Gastrocnemius medialis (tissue), 4 donors: ENCODE data around the gene ALG14. TPM values are rescaled to one million over a fixed set of nuclear protein-coding genes. Genes with fewer than 3 reads are reported as not detected.

ENCODE experiments used
- ATAC-seq, 2 donors: fragments of 150-250 bp; one replicate each; pipeline ENCODE4 v1.9.1; 2016
- DNase-seq, 2 donors: peaks; one replicate each; pipeline ENCODE4 v3.0.0-alpha.2; 2019
- H3K27ac ChIP-seq, 4 donors: fragments of 200-600 bp; sonication (generic); 1 replicate in 1 of 4; 2 replicates in 3 of 4; pipeline ENCODE4 v1.5.1; 2016 to 2018; ENCODE audit warnings: mild to moderate bottlenecking in 2 of 4, moderate library complexity in 1 of 4
- H3K27me3 ChIP-seq, 3 donors: fragments of 200-600 bp; sonication (generic) in 2 of 3; 1 replicate in 1 of 3; 2 replicates in 2 of 3; pipeline versions ENCODE4 v1.5.1 to v1.6.0; 2016 to 2019; ENCODE audit warnings: mild to moderate bottlenecking in 1 of 3, moderate library complexity in 1 of 3
- H3K36me3 ChIP-seq, 2 donors: fragments of 200-600 bp; sonication (generic) in 1 of 2; one replicate each; pipeline ENCODE4 v1.5.1; 2017 to 2018
- H3K4me1 ChIP-seq, 2 donors: fragments of 200-600 bp; sonication (generic) in 1 of 2; one replicate each; pipeline ENCODE4 v1.5.1; 2016 to 2017; ENCODE audit warnings: mild to moderate bottlenecking in 2 of 2
- H3K4me3 ChIP-seq, 4 donors: fragments of 200-600 bp; sonication (generic) in 3 of 4; 1 replicate in 1 of 4; 2 replicates in 3 of 4; pipeline ENCODE4 v1.5.1; 2016 to 2019; ENCODE audit warnings: mild to moderate bottlenecking in 2 of 4
- H3K9me3 ChIP-seq, 3 donors: fragments of 200-600 bp; sonication (generic) in 2 of 3; 1 replicate in 1 of 3; 2 replicates in 2 of 3; pipeline ENCODE4 v1.5.1; 2016 to 2019
- CTCF ChIP-seq, 5 experiments: fragments of 450-650 bp in 3 of 5; fragments of 200-600 bp in 2 of 5; sonication (generic) in 2 of 5; IDR thresholded peaks in 4 of 5; conservative IDR thresholded peaks in 1 of 5; 1 replicate in 4 of 5; 2 replicates in 1 of 5; pipeline ENCODE4 v1.5.1; 2016 to 2019; ENCODE audit warnings: antibody characterized with exemption in 5 of 5, mild to moderate bottlenecking in 3 of 5, moderate library complexity in 3 of 5
- POLR2A ChIP-seq, 2 donors: fragments of 450-650 bp; IDR thresholded peaks; one replicate each; pipeline ENCODE4 v1.6.1; 2017; ENCODE audit warnings: antibody characterized with exemption in 2 of 2, mild to moderate bottlenecking in 2 of 2, moderate library complexity in 2 of 2
- in situ Hi-C, 4 donors: fragments of 200-750 bp; cut with MboI; loops; one replicate each; pipeline versions ENCODE4 v1.15.0 to v1.8.0; 2017; ENCODE audit warnings: low sequenced_read_pairs in 4 of 4
- intact Hi-C: fragments of 100-400 bp; cut with DNase I; formaldehyde crosslinking; loops from one replicate; pipeline ENCODE4 v1.15.1; 2023; ENCODE audit warnings: low total_unique reads
- total RNA-seq, 4 donors: library from RNA; depleted of rRNA; stranded (reverse); fragments of >200 nt; gene quantifications; one replicate each; pipeline versions ENCODE4 v1.1.0 to v1.2.3, GENCODE V29; 2016

Gene ALG14
- total RNA-seq, 4 donors from 2014 or later, result 0.24 to 0.97 (median 0.77) TPM

- no peak for DNase-seq
- no peak for ATAC-seq
- Histone ChIP-seq H3K4me3 (peak overlapping the region; percentile 57 to 71 (median 70)), H3K4me1 (peaks cover 19 to 20% of the 10 kb centered on the region in 2 donors), H3K27me3 (peaks cover 46 to 47% (median 47%) of the 10 kb centered on the region in 3 donors), H3K27ac (peak overlapping the region; percentile 80 to 88 (median 82)), H3K9me3 (no peaks in the 10 kb centered on the region), H3K36me3 (no peaks in the 10 kb centered on the region)
- TF ChIP-seq CTCF (IDR thresholded peaks at IDR 0.05 in 4 of 5, conservative IDR thresholded peaks at IDR 0.05 in 1 of 5) (no peak), POLR2A (IDR thresholded peaks at IDR 0.05) (no peak)
- in situ Hi-C loops (no loop called here), intact Hi-C loops (loop anchor here (10.0 kb wide), 1 partner anchor 100 kb away; no protein-coding TSS in a partner anchor)
Measured at GRCh38 chr1:94925004-94925403, 147.7 kb downstream of the ALG14 start.

Other genes starting within 250 kb of the ALG14 start
- 10 to 100 TPM; 11.9 to 21.8 (median 16.1) TPM for gene CNN3, start 145.8 kb downstream of the ALG14 start, total RNA-seq
- 10 to 100 TPM in 3 of 4 donors, 1 to 10 TPM in 1; 9.8 to 12.1 (median 11.0) TPM for gene TLCD4, start 44.4 kb upstream of the ALG14 start, total RNA-seq
- 10 to 100 TPM in 1 of 4 donors, 1 to 10 TPM in 3; 3.2 to 12.7 (median 6.6) TPM for gene RWDD3, start 161.3 kb upstream of the ALG14 start, total RNA-seq